GM18511 (cell line): ENCODE data around the gene WNK1.
"Not testable (repeated sequence)": the region's sequence is repeated elsewhere in the genome, so short reads cannot be mapped to it uniquely, and the experiment has no call there.

Experiments
- ATAC-seq: cut with Tn5 transposase; IDR thresholded peaks from one replicate; pipeline ENCODE4 v1.9.1; 2021; ENCODE audit warnings: mild to moderate bottlenecking, moderate library complexity; ENCODE audit not compliant: unreplicated experiment

The WNK1 gene

DNA sequence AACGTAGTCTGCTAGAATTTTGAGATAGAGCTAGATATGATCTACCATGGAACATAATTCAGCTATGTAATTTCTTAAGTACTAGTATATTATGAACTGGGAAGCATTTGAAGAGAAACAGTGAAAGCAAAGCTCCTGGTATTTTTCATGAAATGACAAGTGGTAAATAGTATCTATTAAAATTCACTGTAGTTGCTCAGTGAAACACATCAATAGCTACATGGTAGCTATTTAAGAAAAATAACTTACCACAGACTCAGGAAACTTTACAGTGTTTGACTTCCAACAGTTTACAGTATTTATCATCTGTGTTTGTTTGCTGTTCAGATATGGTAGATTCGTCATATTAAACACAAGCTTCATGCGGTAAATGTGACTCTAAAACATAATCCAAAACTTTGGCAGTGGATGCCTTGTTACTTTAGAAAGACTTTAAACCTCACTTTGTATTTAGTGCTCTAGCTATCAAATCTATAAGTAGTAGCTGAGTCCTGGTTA lies 25.2 kb downstream of the WNK1 start:
- ATAC-seq, result no peak

DNA sequence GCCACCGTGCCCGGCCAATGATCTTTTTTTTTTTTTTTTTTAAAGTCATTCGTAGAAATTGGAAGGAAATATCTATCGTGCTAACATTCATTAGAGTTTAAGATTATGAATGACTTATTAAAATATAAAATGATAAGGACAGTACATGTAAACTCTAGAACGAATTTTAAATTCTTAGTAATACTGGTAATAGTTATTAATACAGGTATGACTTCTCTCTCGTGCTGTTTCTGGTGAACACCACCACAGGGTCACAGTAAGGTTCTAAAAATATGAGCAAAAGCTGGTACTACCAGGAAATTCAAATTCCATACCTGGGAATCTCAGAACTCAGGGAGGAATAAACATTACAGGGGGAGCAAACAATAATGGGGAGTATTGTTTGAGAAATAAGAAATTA lies 26.2 kb downstream of the WNK1 start:
- ATAC-seq, result no peak

DNA sequence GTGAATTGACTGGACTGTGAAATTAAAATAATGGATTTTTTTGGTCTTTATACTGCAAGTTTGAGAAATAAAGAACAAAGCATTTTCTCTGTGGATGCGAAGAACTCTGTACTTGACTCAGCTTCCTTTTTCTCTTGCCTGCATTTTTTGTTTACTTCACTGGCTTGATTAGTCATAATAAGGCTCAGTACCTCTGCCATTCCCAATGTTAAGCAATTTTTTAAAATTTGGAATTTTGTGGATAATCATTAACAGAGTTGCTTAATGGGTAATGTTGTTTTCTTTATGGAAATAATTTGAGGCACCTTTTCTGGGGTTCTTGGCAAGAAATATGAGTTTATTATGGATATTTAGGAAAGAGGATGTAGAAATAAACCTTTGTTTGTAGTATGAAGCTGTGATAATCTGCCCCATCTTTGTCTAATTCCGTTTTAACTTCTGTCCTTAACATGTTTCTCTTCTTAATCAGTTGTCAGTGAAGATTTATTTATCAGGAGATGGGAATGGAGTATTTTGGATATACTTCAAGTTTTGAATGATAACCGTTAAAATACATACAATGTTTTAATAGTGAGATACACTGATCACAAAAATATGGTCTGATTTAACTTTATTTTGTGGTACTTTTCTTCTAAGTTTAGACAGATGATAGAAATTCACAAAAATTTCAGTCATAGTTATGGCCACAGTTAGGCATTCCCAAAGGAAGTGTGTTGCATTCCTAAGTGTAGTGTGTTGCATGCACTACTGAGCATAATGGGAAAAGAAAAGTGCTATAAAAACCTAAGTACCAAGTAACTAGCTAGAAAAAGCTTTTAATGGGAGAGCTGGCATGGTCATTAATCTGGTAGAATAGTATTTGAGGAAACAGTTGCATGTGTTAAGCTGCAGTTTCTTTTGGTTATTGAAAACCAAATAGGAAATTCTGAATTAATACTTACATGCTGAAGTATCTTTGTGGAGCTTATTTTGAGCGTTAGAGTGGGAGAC lies 27.7 kb downstream of the WNK1 start:
- ATAC-seq, result no peak

DNA sequence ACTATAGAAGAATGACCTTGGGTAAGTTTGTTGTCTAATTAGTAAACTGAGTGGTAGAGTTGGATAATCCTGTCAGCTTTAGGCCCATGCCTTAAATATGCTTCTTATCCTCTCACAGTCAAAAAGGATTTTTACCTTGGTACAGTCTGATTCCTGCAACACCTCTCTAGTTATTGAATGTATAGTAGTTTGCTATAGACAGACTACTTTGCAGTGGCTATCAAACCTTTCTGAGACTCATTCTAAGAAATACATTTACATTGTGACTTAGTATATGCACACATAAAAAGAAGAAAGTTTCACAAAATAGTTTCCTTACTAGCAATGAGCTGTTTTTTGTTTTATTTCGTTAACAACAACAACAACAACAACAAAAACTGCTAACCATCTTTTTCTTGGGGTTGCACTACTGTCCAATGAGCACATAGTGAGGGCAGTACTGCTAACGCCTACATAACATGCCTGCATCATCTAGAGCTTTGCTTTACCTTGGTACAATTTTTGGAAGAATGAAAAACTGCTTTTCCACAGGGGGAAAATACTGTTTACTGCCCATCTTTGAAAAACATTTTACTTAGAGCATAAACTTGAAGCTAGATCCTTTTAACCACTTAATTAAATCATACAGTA lies 28.5 kb downstream of the WNK1 start:
- no peak for ATAC-seq

DNA sequence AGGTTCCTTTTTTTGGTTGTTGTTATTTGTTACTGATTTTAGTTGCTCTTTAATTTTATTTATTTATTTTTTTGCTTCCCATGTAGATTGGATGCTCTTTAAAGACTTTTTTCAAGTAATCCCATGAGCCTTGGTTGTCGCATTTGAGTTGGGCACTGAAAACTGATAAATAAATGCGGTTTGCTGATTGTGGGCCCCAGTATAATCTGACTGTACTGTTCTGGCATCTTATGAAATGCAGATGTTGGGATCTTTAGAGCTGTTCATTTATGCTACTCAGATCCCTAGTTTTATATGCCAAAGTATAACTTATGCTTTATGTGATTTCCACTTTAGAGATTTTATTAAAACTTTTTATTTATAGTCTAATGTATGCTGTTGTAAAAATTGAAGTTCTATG lies 33.3 kb downstream of the WNK1 start:
- ATAC-seq, result no peak

DNA sequence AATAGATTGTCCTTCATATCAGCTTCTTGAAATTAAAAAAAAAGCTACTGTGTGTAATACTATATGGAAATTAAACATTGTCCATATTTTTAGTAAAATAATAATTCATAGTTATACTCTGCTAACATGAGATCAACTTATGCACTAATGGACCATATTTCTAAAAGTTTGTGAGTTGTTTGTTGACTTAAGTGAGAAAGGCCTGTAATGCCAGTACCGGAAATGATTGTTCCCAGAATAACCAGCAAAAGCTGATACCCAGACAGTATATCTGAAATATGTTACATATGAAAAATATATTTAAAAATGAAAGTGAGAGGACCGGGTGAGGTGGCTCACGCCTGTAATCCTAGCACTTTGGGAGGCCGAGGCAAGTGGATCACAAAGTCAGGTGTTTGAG lies 35.9 kb downstream of the WNK1 start:
- no peak for ATAC-seq

DNA sequence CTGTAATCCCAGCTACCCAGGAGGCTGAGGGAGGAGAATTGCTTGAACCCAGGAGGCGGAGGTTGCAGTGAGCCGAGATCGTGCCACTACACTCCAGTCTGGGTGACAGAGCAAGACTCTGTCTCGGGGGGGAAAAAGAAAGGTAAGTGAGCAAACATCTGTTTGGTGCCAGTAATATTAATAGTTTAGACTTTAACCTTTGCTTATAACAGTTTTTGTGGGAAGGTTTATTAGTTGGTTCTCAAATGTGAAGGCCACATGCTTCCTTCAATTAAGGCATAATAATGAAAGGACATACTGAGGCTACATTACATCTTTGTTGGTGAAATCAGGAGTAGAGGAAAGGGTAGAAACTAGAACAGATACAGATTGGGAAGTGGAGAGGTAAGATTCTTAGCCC lies 36.4 kb downstream of the WNK1 start:
- not testable (repeated sequence) for ATAC-seq

DNA sequence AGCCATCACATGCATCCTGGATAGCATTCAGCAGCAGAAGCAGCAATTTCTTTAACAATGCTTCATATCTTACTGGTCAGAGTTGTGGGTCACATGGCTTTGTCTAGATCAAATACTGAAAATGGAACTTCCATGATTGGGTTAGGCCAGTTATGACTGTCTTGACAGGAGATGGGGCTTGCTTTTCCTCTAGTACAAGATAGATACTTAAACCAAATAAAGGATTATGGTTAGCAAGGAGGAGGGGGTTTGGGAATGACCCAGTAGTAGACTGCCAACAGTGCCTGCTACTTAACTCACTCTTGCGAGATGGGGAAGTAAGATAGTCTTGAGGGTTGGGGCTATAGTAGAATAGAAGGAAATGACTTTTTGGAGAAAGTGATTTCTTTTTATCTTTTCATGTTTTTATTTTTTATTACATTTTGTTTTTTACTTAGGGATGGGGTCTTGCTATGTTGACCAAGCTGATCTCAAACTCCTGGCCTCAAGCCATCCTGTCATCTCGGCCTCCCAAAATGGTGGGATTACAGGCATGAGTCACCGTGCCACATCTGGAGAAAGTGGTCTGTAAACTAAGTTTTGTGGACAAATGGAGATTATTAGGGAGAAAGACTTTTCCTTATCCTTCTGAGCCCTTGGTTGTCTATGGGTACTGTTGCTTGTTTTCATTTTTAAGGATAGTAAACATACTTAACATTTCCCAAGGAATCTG lies 37.6 kb downstream of the WNK1 start:
- no peak for ATAC-seq

DNA sequence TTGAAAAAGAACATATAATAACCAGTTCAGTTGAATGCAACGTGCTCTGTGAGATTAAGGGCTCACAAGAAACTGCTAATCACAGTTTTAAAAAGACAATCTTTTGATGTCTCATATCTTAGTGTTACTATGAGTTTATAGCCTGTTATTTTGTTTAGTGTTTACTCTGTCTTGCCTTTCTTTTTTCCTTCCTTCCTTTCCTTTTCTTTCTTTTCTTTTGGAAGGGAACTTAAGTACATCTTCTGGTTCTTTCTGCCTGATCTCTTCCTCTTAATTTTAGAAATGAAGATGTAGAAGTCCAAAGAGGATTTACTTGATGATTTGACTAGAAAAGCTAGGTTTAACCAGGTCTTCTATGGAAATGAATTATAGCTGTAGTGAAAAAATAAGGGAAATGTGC lies 38.2 kb downstream of the WNK1 start:
- ATAC-seq, result no peak

DNA sequence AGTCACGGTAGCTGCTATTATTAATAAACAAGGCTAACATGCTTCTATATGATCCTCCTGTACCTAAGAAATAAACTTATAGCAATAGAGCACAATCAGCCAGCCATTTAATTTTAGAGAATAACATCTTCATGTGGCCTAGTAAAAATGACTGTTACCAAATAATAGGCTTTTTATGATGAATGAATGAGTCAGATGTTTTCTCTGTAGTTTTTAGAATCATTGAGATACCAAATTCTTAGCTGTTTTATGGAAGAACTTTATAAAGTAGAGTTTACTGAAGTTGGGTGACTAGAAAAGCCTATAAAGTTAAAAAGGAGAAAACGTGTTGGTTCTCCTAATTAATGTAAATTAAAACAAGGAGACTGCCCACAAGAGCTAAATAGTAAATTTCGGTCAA lies 40.7 kb downstream of the WNK1 start:
- ATAC-seq, result no peak

DNA sequence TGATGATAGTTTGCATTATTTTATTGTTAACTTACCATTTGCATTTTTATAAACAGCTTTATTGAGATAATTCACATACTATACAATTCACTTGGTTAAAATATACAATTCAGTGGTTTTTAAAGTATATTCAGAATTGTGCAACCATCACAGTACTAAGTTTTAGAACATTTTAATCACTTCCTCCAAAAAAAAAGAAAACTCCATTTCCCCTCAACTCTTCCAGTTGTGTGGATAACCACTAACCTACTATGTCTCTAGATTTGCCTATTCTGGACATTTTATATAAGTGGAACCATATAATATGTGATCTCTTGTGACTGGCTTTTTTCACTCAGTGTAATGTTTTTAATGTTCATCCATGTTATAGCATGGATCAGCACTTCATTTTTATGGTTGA lies 41.3 kb downstream of the WNK1 start:
- ATAC-seq, result no peak

DNA sequence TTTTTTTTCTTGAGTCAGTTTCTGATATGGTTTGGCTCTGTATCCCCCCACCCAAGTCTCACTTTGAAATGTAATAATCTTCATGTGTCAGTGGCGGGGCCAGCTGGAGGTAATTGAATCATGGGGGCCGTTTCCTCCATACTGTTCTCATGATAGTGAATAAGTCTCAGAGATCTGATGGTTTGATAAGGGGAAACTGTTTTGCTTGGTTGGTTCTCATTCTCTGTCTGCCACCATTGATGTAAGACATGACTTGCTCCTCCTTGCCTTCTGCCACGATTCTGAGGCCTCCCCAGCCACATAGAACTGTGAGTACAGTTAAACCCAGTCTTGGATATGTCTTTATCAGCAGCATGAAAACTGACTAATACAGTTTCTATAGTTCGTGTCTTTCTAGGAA lies 42.9 kb downstream of the WNK1 start:
- no peak for ATAC-seq

DNA sequence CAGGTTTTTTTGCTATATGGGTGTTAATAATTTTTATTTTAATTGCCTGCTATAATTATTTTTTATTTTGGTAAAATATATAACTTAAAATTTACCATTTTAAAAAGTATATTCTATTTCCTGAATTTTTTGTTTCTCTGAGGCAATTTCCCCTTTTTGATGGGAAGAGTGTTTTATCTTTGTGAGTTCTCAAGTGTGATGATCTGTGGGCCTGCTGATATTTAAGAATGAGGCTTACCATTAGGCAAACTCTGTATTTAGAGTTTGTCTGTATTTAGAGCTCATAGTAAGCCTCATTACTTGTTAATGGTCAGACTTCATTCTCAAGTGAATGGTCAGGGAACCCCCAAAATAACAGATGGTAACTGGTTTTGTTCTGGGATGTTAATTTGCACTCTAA lies 48.0 kb downstream of the WNK1 start:
- no peak for ATAC-seq

DNA sequence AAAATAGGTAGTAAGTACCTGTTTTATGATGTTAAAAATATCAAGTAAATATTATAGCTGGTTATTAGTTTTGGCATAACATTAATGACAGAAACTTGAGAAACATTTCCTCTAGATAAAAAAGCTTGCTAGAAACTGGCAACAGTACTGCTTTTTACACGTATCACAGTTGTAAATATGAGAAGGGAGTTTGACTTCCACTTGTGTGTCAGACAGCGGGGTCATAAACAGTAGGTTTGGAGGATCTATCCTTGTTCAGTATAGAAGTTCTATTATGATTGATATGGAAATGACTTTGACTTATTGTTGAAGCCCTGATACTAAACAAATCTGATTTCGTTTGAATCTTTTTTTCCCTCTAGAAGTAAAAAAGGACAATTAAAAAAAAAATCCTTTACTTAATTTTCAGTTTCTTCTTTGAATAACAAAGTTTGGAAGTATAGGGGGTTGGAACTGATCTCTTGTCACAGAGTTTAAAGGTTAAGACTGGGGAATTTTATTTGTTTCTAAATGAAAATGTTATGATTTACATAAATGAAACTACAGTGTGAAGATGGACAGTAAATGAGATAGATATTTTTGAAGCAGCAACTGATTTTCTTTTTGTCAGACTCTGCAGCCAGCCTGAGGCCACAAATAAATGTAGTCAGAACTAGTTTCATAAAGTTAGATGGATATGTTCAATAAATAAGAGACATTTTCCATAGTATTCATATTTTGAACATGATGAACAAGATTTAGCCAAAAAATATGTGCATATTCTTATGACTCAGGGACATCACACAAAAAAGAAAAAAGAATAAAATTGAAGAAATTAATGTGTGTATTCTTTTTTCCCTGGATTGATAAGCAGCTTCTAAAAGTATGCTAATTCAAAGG lies 50.1 kb downstream of the WNK1 start:
- no peak for ATAC-seq

DNA sequence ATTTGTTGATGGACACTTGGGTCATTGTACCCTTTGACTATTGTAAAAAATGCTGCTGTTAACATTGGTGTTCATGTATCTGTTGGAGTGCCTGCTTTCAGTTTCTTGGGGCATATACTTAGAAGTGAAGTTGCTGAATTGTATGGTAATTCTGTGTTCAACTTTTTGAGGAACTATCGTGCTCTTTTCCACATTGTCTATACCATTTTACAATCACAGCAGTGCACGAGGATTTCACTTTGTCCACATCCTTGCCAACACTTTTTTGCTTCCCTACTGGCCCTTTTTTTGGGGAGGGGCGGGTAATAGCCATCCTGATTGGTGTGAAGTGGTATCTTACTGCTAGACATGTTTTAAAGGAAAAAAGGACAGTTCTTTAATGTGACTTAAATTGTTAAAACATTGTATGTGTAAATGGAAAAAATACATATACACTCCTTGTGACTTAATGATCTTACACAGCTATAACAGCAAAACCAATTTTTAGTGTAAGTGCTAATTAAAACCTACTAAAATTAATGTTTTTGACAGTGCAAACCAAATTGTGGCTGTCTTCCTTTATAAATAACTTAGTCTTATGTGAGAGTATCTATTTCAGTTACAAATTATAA lies 52.7 kb downstream of the WNK1 start:
- ATAC-seq, result no peak

DNA sequence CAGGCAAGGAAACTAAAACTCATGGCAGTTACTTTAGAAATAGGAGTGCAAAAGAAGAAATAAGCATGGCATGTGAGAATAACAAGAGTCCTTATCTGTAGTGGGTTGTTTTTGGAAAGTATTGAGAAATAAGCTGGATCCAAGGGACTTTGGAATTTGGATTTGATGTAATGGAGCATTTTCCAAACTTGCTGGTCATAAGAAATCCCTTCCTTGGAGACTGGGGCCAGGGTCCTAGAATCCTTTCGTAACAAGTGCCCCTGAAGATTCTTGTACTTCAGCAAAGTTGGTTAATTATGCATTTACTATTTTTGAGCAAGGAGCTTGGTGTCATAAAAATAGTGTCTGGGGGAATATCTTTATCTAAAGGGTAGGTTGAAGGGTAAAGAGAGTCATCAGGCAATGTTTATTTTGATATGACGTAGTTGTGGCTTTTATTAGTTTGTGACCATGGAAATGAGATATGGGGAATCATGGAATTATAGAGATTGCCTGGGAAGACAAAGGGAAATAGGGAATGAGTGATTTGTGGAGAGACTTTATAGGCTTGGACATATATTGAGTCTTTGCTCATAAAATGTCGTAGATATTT lies 53.9 kb downstream of the WNK1 start:
- no peak for ATAC-seq

DNA sequence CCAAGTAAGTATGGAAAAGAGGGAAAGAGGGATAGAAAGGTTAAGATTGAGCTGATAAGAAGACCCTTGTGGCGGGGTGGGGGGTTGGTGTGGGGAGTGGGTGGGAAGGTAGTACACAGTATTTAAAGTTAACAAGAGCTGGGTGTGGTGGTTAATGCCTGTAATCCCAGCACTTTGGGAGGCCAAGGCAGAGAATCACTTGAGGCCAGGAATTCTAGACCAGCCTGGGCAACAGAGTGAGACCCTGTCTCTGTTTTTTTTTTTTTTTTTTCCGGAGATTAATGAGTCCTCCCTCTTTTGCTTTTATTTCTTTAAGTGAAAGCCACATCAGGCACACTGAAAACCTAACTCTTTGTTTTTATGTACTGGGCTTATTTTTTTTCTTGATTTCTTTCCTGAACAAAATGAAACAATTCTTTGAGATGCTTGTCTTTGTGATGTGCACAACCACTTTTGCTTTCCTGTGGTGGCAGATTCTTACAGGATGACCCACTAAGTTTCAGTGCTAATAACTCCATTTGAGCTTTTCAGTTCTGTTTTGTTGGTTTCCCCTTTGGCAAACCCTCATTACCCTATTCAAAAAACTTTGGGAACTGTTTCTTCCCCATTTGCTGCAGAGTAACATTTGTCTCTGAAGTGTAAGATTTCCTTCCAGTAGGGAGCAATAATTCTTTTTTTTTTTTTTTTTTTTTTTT lies 54.8 kb downstream of the WNK1 start:
- no peak for ATAC-seq

DNA sequence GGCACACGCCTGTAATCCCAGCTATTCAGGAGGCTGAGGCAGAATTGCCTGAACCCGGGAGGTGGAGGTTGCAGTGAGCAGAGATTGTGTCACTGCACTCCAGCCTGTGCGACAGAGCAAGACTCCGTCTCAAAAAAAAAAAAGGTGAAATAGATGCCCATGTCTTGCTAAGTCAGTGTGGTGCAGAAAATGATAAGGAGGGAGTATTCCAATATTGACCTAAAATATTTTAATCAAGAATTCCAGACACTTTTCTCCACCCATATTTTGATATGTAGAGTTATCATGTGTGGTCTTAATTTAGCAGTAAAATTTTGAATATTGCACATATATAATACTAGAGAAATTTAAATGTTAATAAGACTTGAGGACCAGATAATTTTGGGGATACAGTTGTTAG lies 57.7 kb downstream of the WNK1 start:
- ATAC-seq, result no peak
